SK-N-SH (cell line): Measurements from ENCODE around the gene OST4. TPM values are rescaled to one million over a fixed set of nuclear protein-coding genes. Genes with fewer than 3 reads are reported as not detected.

Source experiments
- CTCF ChIA-PET: fragments of 300-600, 350-600 bp; formaldehyde crosslinking; extraction: SDS; loops from one replicate; lab custom pipeline; 2021; lab: Yijun Ruan, JAX
- POLR2A ChIA-PET: fragments of 350-600 bp; sonication (Branson Sonifier 250); formaldehyde crosslinking; extraction: SDS; loops from one replicate; lab custom pipeline; 2020; ENCODE audit warnings: antibody characterized with exemption, inconsistent platforms; lab: Yijun Ruan, JAX
- DNase-seq: peaks from one replicate; pipeline ENCODE4 v3.0.0; 2012
- H2AFZ ChIP-seq: fragments of 200-600 bp; sonication (generic); 2 replicates; pipeline ENCODE4 v1.8.1; 2016; ENCODE audit warnings: antibody characterized with exemption, mild to moderate bottlenecking, low read depth
- H3F3A ChIP-seq: fragments of 200-600 bp; sonication (generic); replicated peaks from 2 replicates; pipeline ENCODE3; 2016; ENCODE audit warnings: antibody characterized with exemption, mild to moderate bottlenecking; ENCODE audit not compliant: insufficient read depth
- H3K27ac ChIP-seq, 2 experiments: fragments of 200-500 bp in 1 of 2; fragments of 200-600 bp in 1 of 2; sonication (Bioruptor generic) in 1 of 2; sonication (generic), shearing (Covaris generic) in 1 of 2; 2 replicates each; pipeline versions ENCODE4 v1.5.1 to v1.6.1; 2014 to 2016; ENCODE audit warnings: low read depth in 2 of 2, inconsistent platforms in 1 of 2, low read length in 1 of 2, mild to moderate bottlenecking in 1 of 2, mixed read lengths in 1 of 2
- H3K27me3 ChIP-seq: fragments of 200-600 bp; sonication (generic), shearing (Covaris generic); 2 replicates; pipeline ENCODE4 v1.6.1; 2016; ENCODE audit warnings: mixed run types; ENCODE audit not compliant: insufficient read depth
- H3K36me3 ChIP-seq, 2 experiments: fragments of 200-500 bp in 1 of 2; fragments of 200-600 bp in 1 of 2; sonication (Bioruptor generic) in 1 of 2; sonication (generic) in 1 of 2; replicated peaks in 1 of 2; 2 replicates each; pipeline versions ENCODE3 to v1.5.1; 2014 to 2016; ENCODE audit warnings: low read length in 1 of 2, mild to moderate bottlenecking in 1 of 2; ENCODE audit not compliant: insufficient read depth in 2 of 2, control insufficient read depth in 1 of 2
- H3K4me1 ChIP-seq, 2 experiments: fragments of 200-500 bp in 1 of 2; fragments of 200-600 bp in 1 of 2; sonication (Bioruptor generic) in 1 of 2; sonication (generic), shearing (Covaris generic) in 1 of 2; 2 replicates each; pipeline versions ENCODE4 v1.5.1 to v1.6.1; 2014 to 2016; ENCODE audit warnings: low read depth in 1 of 2, low read length in 1 of 2, mixed run types in 1 of 2; ENCODE audit not compliant: insufficient read depth in 2 of 2, control insufficient read depth in 1 of 2
- H3K4me2 ChIP-seq: fragments of 200-600 bp; sonication (generic), shearing (Covaris generic); 2 replicates; pipeline ENCODE4 v1.6.1; 2017; ENCODE audit warnings: mixed run types
- H3K4me3 ChIP-seq, 2 experiments: fragments of 200-500 bp in 1 of 2; fragments of 200-600 bp in 1 of 2; sonication (Bioruptor generic) in 1 of 2; sonication (generic), shearing (Covaris generic) in 1 of 2; 2 replicates each; pipeline versions ENCODE4 v1.5.1 to v1.8.1; 2014 to 2016; ENCODE audit warnings: low read depth in 2 of 2, inconsistent platforms in 1 of 2, low read length in 1 of 2, mild to moderate bottlenecking in 1 of 2, mixed read lengths in 1 of 2, moderate library complexity in 1 of 2
- H3K79me2 ChIP-seq: fragments of 200-600 bp; sonication (generic); 2 replicates; pipeline ENCODE4 v1.8.1; 2017; ENCODE audit warnings: mild to moderate bottlenecking; ENCODE audit not compliant: insufficient read depth
- H3K9ac ChIP-seq: fragments of 200-600 bp; sonication (generic); 2 replicates; pipeline ENCODE4 v1.6.1; 2017; ENCODE audit warnings: mixed run types
- H3K9me2 ChIP-seq: fragments of 200-600 bp; sonication (generic); 2 replicates; pipeline ENCODE4 v1.6.1; 2017; ENCODE audit warnings: mixed run types
- H3K9me3 ChIP-seq: fragments of 200-600 bp; sonication (generic); 2 replicates; pipeline ENCODE4 v1.6.1; 2017; ENCODE audit warnings: mixed run types, mild to moderate bottlenecking, moderate library complexity
- H4K20me1 ChIP-seq: fragments of 200-600 bp; sonication (generic); 2 replicates; pipeline ENCODE4 v1.6.1; 2017; ENCODE audit warnings: mild to moderate bottlenecking, mixed run types; ENCODE audit not compliant: insufficient read depth
- CHD2 ChIP-seq: fragments of 150-350 bp; IDR thresholded peaks from 2 replicates; pipeline ENCODE4 v1.6.1; 2018; ENCODE audit warnings: low read length; ENCODE audit not compliant: partially characterized antibody
- ELF1 ChIP-seq: IDR thresholded peaks from 2 replicates; pipeline ENCODE4 v1.4.0; 2012
- GATA2 ChIP-seq: sonication (generic); formaldehyde crosslinking; IDR thresholded peaks from 2 replicates; pipeline ENCODE4 v1.5.0; 2020; ENCODE audit warnings: mild to moderate bottlenecking, missing genetic modification reagents
- JUND ChIP-seq: IDR thresholded peaks from 2 replicates; pipeline ENCODE4 v1.4.0; 2012
- MXI1 ChIP-seq: IDR thresholded peaks from 2 replicates; pipeline ENCODE4 v1.6.1; 2012; ENCODE audit warnings: mild to moderate bottlenecking, low read depth, low read length, improper control_type of control experiment
- NFIC ChIP-seq: IDR thresholded peaks from 2 replicates; pipeline ENCODE4 v1.4.0; 2012; ENCODE audit warnings: borderline replicate concordance
- NRF1 ChIP-seq: IDR thresholded peaks from 2 replicates; pipeline ENCODE4 v1.6.1; 2012; ENCODE audit warnings: low read depth, mild to moderate bottlenecking, low read length
- RFX5 ChIP-seq: IDR thresholded peaks from 2 replicates; pipeline ENCODE4 v1.6.1; 2012; ENCODE audit warnings: mild to moderate bottlenecking, improper control_type of control experiment, low read length
- RXRA ChIP-seq: IDR thresholded peaks from 2 replicates; pipeline ENCODE4 v1.4.0; 2012; ENCODE audit warnings: low read depth, mild to moderate bottlenecking, borderline replicate concordance
- SIN3A ChIP-seq: IDR thresholded peaks from 2 replicates; pipeline ENCODE4 v1.6.1; 2012; ENCODE audit warnings: low read depth, mild to moderate bottlenecking, low read length, moderate library complexity, borderline replicate concordance
- SMC3 ChIP-seq: IDR thresholded peaks from 2 replicates; pipeline ENCODE4 v1.6.1; 2012; ENCODE audit warnings: low read depth, low read length, improper control_type of control experiment
- TEAD4 ChIP-seq: IDR thresholded peaks from 2 replicates; pipeline ENCODE4 v1.4.0; 2012; ENCODE audit warnings: mild to moderate bottlenecking, borderline replicate concordance; ENCODE audit not compliant: insufficient read depth
- USF1 ChIP-seq: IDR thresholded peaks from 2 replicates; pipeline ENCODE4 v1.4.0; 2012; ENCODE audit warnings: low read depth, borderline replicate concordance
- USF2 ChIP-seq: fragments of 150-350 bp; IDR thresholded peaks from 2 replicates; pipeline ENCODE4 v1.6.1; 2017; ENCODE audit warnings: antibody characterized with exemption, low read length, low read depth, borderline replicate concordance
- ZBTB33 ChIP-seq: IDR thresholded peaks from 2 replicates; pipeline ENCODE4 v1.4.0; 2012; ENCODE audit warnings: low read depth, borderline replicate concordance
- WGBS: methylation state at CpG from one replicate; pipeline ENCODE4 v1.1.6; 2017; ENCODE audit warnings: low lambda C conversion rate; 5-methylcytosine and 5-hydroxymethylcytosine counted together
- polyA plus RNA-seq, 3 experiments: library from polyadenylated mRNA; depleted of rRNA; stranded (reverse); fragments of >200 nt; gene quantifications; 2 replicates each; pipeline ENCODE4 v1.2.3, GENCODE V29; 2012

The OST4 gene
- polyA plus RNA-seq, 1 of the 3 experiments (the other 2 are of a cell fraction), result 1,851 TPM

GRCh38 chr2:27053776-27054175 lies 17.7 kb downstream of the OST4 start:
- peaks cover 13 to 50% of the 10 kb centered on the region in 2 experiments for H3K36me3 ChIP-seq
- no peak overlapping the region for H2AFZ ChIP-seq
- no peaks in the 10 kb centered on the region for H3K27me3 ChIP-seq
- DNase-seq, result no peak
- peaks cover 10 to 15% of the 10 kb centered on the region in 2 experiments; a peak in 2 of 4 replicates for H3K4me1 ChIP-seq
- H3F3A ChIP-seq, result peaks cover 32% of the 10 kb centered on the region
- H3K4me2 ChIP-seq, result no peak overlapping the region
- no peak for TF ChIP-seq JUND
- no peak for TF ChIP-seq USF1
- TF ChIP-seq RXRA, result no peak
- no peak for TF ChIP-seq USF2
- TF ChIP-seq ZBTB33, result no peak
- no peak for TF ChIP-seq NFIC
- WGBS, result 89% methylated on average over 8 of the region's 8 CpGs
- H3K27ac ChIP-seq, result no peak overlapping the region
- H3K4me3 ChIP-seq, result no peak overlapping the region
- CTCF ChIA-PET, result interaction anchor here (1.3 to 13.5 kb wide), 6 partner anchors 7 to 249 kb away, joined by 5 to 216 read pairs (median 36); partner anchors contain the start of genes EMILIN1, KHK and OST4
- H3K9me2 ChIP-seq, result no peaks in the 10 kb centered on the region
- no peaks in the 10 kb centered on the region for H4K20me1 ChIP-seq
- no peaks in the 10 kb centered on the region for H3K79me2 ChIP-seq
- POLR2A ChIA-PET, result interaction anchor here (0.7 to 4.8 kb wide), 4 partner anchors 9 to 19 kb away, joined by 3 to 80 read pairs (median 14); partner anchors contain the start of gene OST4
- H3K9me3 ChIP-seq, result no peaks in the 10 kb centered on the region
- no peak overlapping the region for H3K9ac ChIP-seq

GRCh38 chr2:27053321-27053720 lies 18.1 kb downstream of the OST4 start:
- ChIA-PET CTCF (interaction anchor here (1.3 to 13.5 kb wide), 6 partner anchors 7 to 250 kb away, joined by 5 to 216 read pairs (median 36); partner anchors contain the start of genes EMILIN1, KHK and OST4), POLR2A (interaction anchor here (3.3 to 4.8 kb wide), 3 partner anchors 7 to 20 kb away, joined by 12 to 80 read pairs (median 26); partner anchors contain the start of gene OST4)
- Histone ChIP-seq H3K9ac (no peak overlapping the region), H4K20me1 (no peaks in the 10 kb centered on the region), H3K36me3 (peaks cover 13 to 46% of the 10 kb centered on the region in 2 experiments), H3K4me3 (no peak overlapping the region), H3K27ac (no peak overlapping the region), H2AFZ (no peak overlapping the region), H3K79me2 (no peaks in the 10 kb centered on the region), H3K9me2 (no peaks in the 10 kb centered on the region), H3K4me2 (no peak overlapping the region), H3K4me1 (peaks cover 10 to 15% of the 10 kb centered on the region in 2 experiments; a peak in 2 of 4 replicates), H3F3A (peaks cover 32% of the 10 kb centered on the region), H3K27me3 (no peaks in the 10 kb centered on the region), H3K9me3 (no peaks in the 10 kb centered on the region)
- DNase-seq, result no peak
- 87% methylated on average over 11 of the region's 11 CpGs for WGBS
- TF ChIP-seq NRF1 (no peak), RFX5 (no peak), GATA2 (CRISPR knock-in tag) (no peak), CHD2 (no peak), NFIC (no peak), SMC3 (no peak), MXI1 (no peak), ELF1 (no peak), SIN3A (no peak), TEAD4 (no peak)
